HG02798 (cell line): ENCODE measurements around the gene ALG6.
"Not testable (repeated sequence)": the region's sequence is repeated elsewhere in the genome, so short reads cannot be mapped to it uniquely, and the experiment has no call there.

Experiments
- ATAC-seq: cut with Tn5 transposase; IDR thresholded peaks from one replicate; pipeline ENCODE4 v1.9.1; 2021; ENCODE audit warnings: mild to moderate bottlenecking; ENCODE audit not compliant: unreplicated experiment, poor library complexity

The ALG6 gene

GRCh38 chr1:63327417-63328054, 39.9 kb upstream of the ALG6 start:
- peak; percentile 67 for ATAC-seq

- no peak for ATAC-seq
Measured at GRCh38 chr1:63328122-63328521, 39.3 kb upstream of the ALG6 start.

GRCh38 chr1:63328781-63329180, 38.6 kb upstream of the ALG6 start:
- no peak for ATAC-seq

- no peak for ATAC-seq
Measured at GRCh38 chr1:63329621-63330330, 37.7 kb upstream of the ALG6 start.

- ATAC-seq = no peak
Measured at GRCh38 chr1:63330331-63330916, 37.0 kb upstream of the ALG6 start.

GRCh38 chr1:63342402-63342801, 25.0 kb upstream of the ALG6 start:
- no peak for ATAC-seq

GRCh38 chr1:63343922-63344321, 23.5 kb upstream of the ALG6 start:
- no peak for ATAC-seq

GRCh38 chr1:63350320-63350719, 17.1 kb upstream of the ALG6 start:
- ATAC-seq = no peak

GRCh38 chr1:63352736-63353135, 14.7 kb upstream of the ALG6 start:
- ATAC-seq = no peak

GRCh38 chr1:63356234-63356633, 11.2 kb upstream of the ALG6 start:
- not testable (repeated sequence) for ATAC-seq

GRCh38 chr1:63359561-63359960, 7.9 kb upstream of the ALG6 start:
- ATAC-seq = no peak

GRCh38 chr1:63362073-63362472, 5.4 kb upstream of the ALG6 start:
- ATAC-seq = no peak

GRCh38 chr1:63362578-63362977, 4.8 kb upstream of the ALG6 start:
- no peak for ATAC-seq

GRCh38 chr1:63363014-63363413, 4.4 kb upstream of the ALG6 start:
- ATAC-seq = no peak

- ATAC-seq = no peak
Measured at GRCh38 chr1:63366908-63367214, 566 bp upstream of the ALG6 start.

- no peak for ATAC-seq
Measured at GRCh38 chr1:63368131-63368530, 704 bp downstream of the ALG6 start.

- ATAC-seq = no peak
Measured at GRCh38 chr1:63379583-63379982, 12.2 kb downstream of the ALG6 start.

GRCh38 chr1:63381741-63382140, 14.3 kb downstream of the ALG6 start:
- ATAC-seq = no peak

GRCh38 chr1:63401945-63402344, 34.5 kb downstream of the ALG6 start:
- ATAC-seq = no peak

- ATAC-seq = peak; percentile 38
Measured at GRCh38 chr1:63403386-63403785, 36.0 kb downstream of the ALG6 start.

- no peak for ATAC-seq
Measured at GRCh38 chr1:63405021-63405420, 37.6 kb downstream of the ALG6 start.

- ATAC-seq = no peak
Measured at GRCh38 chr1:63405987-63406386, 38.6 kb downstream of the ALG6 start.
